AG04449 (cell line): ENCODE measurements around the gene ALG14.

Experiments used
- CTCF ChIA-PET: fragments of 350-600 bp; formaldehyde crosslinking; extraction: SDS; loops from one replicate; lab custom pipeline; 2021; ENCODE audit warnings: antibody characterized with exemption; lab: Yijun Ruan, JAX
- POLR2A ChIA-PET: fragments of 400-600, 350-600 bp; formaldehyde crosslinking; extraction: SDS; loops from one replicate; lab custom pipeline; 2020; ENCODE audit warnings: antibody characterized with exemption, inconsistent platforms; lab: Yijun Ruan, JAX
- DNase-seq: peaks from one replicate; pipeline ENCODE4 v3.0.0-alpha.2; 2010; ENCODE audit warnings: low read depth, low spot score
- H3K4me3 ChIP-seq: 2 replicates; pipeline ENCODE4 v1.5.1; 2011; ENCODE audit warnings: low read depth, mild to moderate bottlenecking, control low read depth, low read length
- CTCF ChIP-seq: IDR thresholded peaks from one replicate; pipeline ENCODE4 v1.5.1; 2011; ENCODE audit warnings: mild to moderate bottlenecking, moderate library complexity, low read length, control low read depth, inconsistent platforms; ENCODE audit not compliant: insufficient read depth; ENCODE audit errors: missing control alignments

Gene ALG14

GRCh38 chr1:95108792-95109191 is 36.0 kb upstream of the ALG14 start:
- ChIA-PET CTCF (no interaction called here), POLR2A (no interaction called here)

GRCh38 chr1:95098196-95098595 is 25.4 kb upstream of the ALG14 start:
- DNase-seq, result no peak
- CTCF ChIA-PET, result no interaction called here
- POLR2A ChIA-PET, result no interaction called here
- no peak for TF ChIP-seq CTCF
- H3K4me3 ChIP-seq, result no peak overlapping the region

More at GRCh38 chr1:95108792-95109191, 36.0 kb upstream of the ALG14 start:
- DNase-seq, result no peak
- no peak overlapping the region for H3K4me3 ChIP-seq
- no peak for TF ChIP-seq CTCF

GRCh38 chr1:95097426-95097825 is 24.7 kb upstream of the ALG14 start:
- ChIA-PET POLR2A (no interaction called here), CTCF (no interaction called here)
- no peak for TF ChIP-seq CTCF
- DNase-seq, result no peak
- no peak overlapping the region for H3K4me3 ChIP-seq

GRCh38 chr1:95096218-95096841 is 23.6 kb upstream of the ALG14 start:
- no peak for TF ChIP-seq CTCF
- DNase-seq, result no peak
- ChIA-PET CTCF (no interaction called here), POLR2A (no interaction called here)
- no peak overlapping the region for H3K4me3 ChIP-seq

- no peak for TF ChIP-seq CTCF
- CTCF ChIA-PET, result no interaction called here
- POLR2A ChIA-PET, result no interaction called here
- no peak overlapping the region for H3K4me3 ChIP-seq
- no peak for DNase-seq
Measured at GRCh38 chr1:95095833-95096217, 23.1 kb upstream of the ALG14 start.

- POLR2A ChIA-PET, result no interaction called here
- CTCF ChIA-PET, result interaction anchor here (2.0 kb wide), 1 partner anchor 10 kb away, joined by 4 read pairs; no protein-coding TSS in a partner anchor
- no peak for TF ChIP-seq CTCF
- H3K4me3 ChIP-seq, result no peak overlapping the region
- DNase-seq, result no peak
Measured at GRCh38 chr1:95094923-95095322, 22.2 kb upstream of the ALG14 start.
